VCaP (cell line): Measurements from ENCODE around the gene FMO1.

ENCODE experiments used
- H3K27ac ChIP-seq: fragments of 450-650 bp; 2 replicates; pipeline ENCODE4 v1.5.1; 2017
- CTCF ChIP-seq: fragments of 450-650 bp; conservative IDR thresholded peaks from 2 replicates; pipeline ENCODE4 v1.5.1; 2017; ENCODE audit warnings: mild to moderate bottlenecking, moderate library complexity

FMO1 gene

GRCh38 chr1:171254859-171255258 is 6.6 kb downstream of the FMO1 start:
- TF ChIP-seq CTCF, result no peak

GRCh38 chr1:171256940-171257606 is 8.8 kb downstream of the FMO1 start:
- no peak for TF ChIP-seq CTCF

More at GRCh38 chr1:171254859-171255258, 6.6 kb downstream of the FMO1 start:
- no peak overlapping the region for H3K27ac ChIP-seq

GRCh38 chr1:171257607-171258076 is 9.3 kb downstream of the FMO1 start:
- no peak overlapping the region for H3K27ac ChIP-seq
- TF ChIP-seq CTCF, result no peak

More at GRCh38 chr1:171256940-171257606, 8.8 kb downstream of the FMO1 start:
- H3K27ac ChIP-seq, result no peak overlapping the region

GRCh38 chr1:171258429-171258828 is 10.1 kb downstream of the FMO1 start:
- TF ChIP-seq CTCF, result no peak

GRCh38 chr1:171258943-171259342 is 10.6 kb downstream of the FMO1 start:
- H3K27ac ChIP-seq, result no peak overlapping the region
- no peak for TF ChIP-seq CTCF

More at GRCh38 chr1:171258429-171258828, 10.1 kb downstream of the FMO1 start:
- no peak overlapping the region for H3K27ac ChIP-seq

- no peak for TF ChIP-seq CTCF
- no peak overlapping the region for H3K27ac ChIP-seq
Measured at GRCh38 chr1:171261336-171261735, 13.0 kb downstream of the FMO1 start.

GRCh38 chr1:171263901-171264300 is 15.6 kb downstream of the FMO1 start:
- no peak for TF ChIP-seq CTCF
- no peak overlapping the region for H3K27ac ChIP-seq
